T-helper 1 cell (primary cell): Measurements from ENCODE around the gene PTGER4.
"Not testable (repeated sequence)": the region's sequence is repeated elsewhere in the genome, so short reads cannot be mapped to it uniquely, and the experiment has no call there.

Source experiments
- DNase-seq, 5 donors: peaks; one replicate each; pipeline ENCODE4 v3.0.0-alpha.2; 2012 to 2020

Gene PTGER4

DNA sequence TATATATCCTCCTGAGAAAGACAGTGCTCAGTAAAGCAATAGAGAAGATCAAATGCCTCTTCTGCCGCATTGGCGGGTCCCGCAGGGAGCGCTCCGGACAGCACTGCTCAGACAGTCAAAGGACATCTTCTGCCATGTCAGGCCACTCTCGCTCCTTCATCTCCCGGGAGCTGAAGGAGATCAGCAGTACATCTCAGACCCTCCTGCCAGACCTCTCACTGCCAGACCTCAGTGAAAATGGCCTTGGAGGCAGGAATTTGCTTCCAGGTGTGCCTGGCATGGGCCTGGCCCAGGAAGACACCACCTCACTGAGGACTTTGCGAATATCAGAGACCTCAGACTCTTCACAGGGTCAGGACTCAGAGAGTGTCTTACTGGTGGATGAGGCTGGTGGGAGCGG, 12.2 kb downstream of the PTGER4 start:
- no peak for DNase-seq

DNA sequence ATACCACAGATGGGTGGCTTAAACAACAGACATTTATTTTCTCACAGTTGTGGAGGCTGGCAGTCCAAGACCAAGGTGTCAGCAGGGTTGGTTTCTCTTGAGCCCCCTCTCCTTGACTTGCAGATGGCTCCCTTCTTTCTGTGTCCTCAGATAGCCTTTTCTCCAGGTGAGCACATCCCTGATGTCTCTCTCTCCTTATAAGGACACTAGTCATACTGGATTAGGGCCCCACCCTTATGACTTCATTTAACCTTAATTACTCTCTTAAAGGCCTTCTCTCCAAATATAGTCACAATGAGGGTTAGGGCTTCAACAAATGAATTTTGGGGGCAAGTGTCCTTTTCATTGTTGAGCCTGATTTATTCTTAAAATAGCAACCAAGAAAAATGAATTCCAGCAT, 14.7 kb downstream of the PTGER4 start:
- no peak for DNase-seq

- DNase-seq: no peak
These were observed 20.5 kb downstream of the PTGER4 start for GRCh38 chr5:40700116-40700782.

- DNase-seq: not testable (repeated sequence)
These were observed 22.3 kb downstream of the PTGER4 start for GRCh38 chr5:40702027-40702426.

GRCh38 chr5:40705484-40705883, 25.8 kb downstream of the PTGER4 start:
- DNase-seq: not testable (repeated sequence)

DNA sequence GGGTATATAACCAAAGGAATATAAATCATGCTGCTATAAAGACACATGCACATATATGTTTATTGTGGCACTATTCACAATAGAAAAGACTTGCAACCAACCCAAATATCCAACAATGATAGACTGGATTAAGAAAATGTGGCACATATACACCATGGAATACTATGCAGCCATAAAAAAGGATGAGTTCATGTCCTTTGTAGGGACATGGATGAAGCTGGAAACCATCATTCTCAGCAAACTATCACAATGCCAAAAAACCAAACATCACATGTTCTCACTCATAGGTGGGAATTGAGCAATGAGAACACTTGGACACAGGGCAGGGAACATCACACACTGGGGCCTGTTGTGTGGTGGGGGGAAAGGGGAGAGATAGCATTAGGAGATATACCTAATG, 30.9 kb downstream of the PTGER4 start:
- not testable (repeated sequence) for DNase-seq

DNA sequence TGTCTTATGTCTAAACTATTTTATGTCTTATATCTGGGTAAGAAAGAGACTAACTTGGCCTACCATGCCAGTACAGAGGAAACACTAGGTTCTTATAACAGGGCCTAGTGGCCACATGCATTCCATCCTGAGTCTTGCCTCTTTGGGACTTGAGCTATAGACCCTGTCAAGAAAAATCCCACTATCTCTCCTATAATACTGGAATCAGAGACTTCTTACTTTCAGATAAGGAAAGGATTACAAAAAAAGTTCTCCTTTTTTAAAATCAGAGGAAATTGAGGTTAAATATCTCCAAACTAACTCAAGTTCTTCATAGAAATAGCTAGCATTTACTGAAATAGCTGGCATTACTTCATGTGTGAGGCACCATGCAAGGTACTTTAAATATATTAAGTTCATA, 34.3 kb downstream of the PTGER4 start:
- no peak for DNase-seq

DNA sequence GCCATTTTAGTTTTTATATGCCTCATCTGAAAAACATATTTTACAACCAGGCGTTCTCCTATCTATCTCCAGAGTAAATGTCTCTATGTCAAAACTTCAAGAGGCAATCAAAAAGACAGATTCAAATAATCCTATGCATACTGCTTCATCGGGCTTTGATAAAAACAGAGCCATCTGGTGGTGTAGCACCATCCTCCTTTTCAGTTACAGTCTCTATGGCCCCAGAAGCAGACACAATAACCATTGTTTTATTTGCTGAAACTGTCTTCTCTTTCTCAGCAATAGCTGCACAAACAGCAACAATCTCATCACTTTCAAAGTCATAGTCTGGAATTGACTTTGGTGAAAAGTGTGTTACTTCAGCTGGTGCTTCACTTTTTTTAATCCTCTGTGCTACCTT, 36.3 kb downstream of the PTGER4 start:
- DNase-seq: peak in 1 of 5 donors; percentile 12

GRCh38 chr5:40716590-40716989, 36.9 kb downstream of the PTGER4 start:
- no peak for DNase-seq

GRCh38 chr5:40717281-40717680, 37.6 kb downstream of the PTGER4 start:
- no peak for DNase-seq

DNA sequence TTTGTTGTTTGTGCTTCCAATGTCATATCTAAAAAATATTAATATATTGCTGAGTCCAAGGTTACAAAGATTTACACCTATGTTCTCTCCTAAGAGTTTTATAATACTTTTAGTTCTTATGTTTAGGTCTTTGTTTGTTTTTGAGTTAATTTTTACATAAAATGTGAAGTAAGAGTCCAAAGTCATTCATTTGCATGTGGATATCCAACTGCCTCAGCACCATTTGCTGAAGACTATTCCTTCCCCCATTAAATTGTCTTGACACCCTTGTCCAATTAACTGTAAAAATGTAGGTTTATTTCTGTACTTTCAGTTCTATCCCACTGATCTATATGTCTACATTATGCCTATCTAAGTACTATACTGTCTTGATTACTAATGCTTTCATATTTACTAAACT, 40.4 kb downstream of the PTGER4 start:
- DNase-seq: no peak

- not testable (repeated sequence) for DNase-seq
These were observed 42.8 kb downstream of the PTGER4 start for GRCh38 chr5:40722497-40722911.

DNA sequence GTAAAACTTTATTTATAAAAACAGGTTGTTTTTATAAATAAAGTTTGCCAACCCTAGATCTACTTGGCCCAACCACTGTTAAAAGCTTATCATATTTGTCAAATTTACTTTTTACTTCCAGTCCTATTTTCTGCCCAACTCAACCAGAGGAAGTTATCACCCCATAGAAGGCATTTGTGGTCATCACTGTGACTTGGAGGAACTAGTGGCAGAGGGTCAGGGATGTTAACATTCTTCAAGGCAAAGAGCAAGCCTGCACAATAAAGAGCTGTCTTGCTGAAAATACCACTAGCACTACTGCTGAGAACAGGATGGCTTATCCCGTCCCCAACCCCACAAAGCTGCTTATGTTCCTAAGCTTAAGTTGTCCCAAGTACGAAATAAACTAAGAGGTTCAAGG, 53.7 kb downstream of the PTGER4 start:
- no peak for DNase-seq

- no peak for DNase-seq
These were observed 54.3 kb downstream of the PTGER4 start for GRCh38 chr5:40733879-40734563.

GRCh38 chr5:40734986-40735385, 55.3 kb downstream of the PTGER4 start:
- no peak for DNase-seq

GRCh38 chr5:40735609-40736008, 55.9 kb downstream of the PTGER4 start:
- no peak for DNase-seq

GRCh38 chr5:40736103-40736875, 56.6 kb downstream of the PTGER4 start:
- DNase-seq: peak in 1 of 5 donors; percentile 66

- DNase-seq: no peak
These were observed 58.8 kb downstream of the PTGER4 start for GRCh38 chr5:40738502-40738901.
